GM06990 (cell line): ENCODE measurements around the gene TAPT1.

Experiments used
- DNase-seq: peaks from one replicate; pipeline ENCODE4 v3.0.0-alpha.2; 2011; ENCODE audit not compliant: insufficient read length; ENCODE audit errors: extremely low read depth
- H3K27me3 ChIP-seq: replicated peaks from 2 replicates; pipeline ENCODE4 v1.6.0; 2011; ENCODE audit warnings: low read length; ENCODE audit not compliant: control insufficient read depth, insufficient read depth
- H3K36me3 ChIP-seq: 2 replicates; pipeline ENCODE4 v1.5.1; 2011; ENCODE audit warnings: low read length; ENCODE audit not compliant: control insufficient read depth, insufficient read depth
- H3K4me3 ChIP-seq: replicated peaks from 2 replicates; pipeline ENCODE4 v1.5.1; 2011; ENCODE audit warnings: low read depth, mild to moderate bottlenecking, control low read depth, low read length
- CTCF ChIP-seq: IDR thresholded peaks from 2 replicates; pipeline ENCODE4 v1.5.1; 2011; ENCODE audit warnings: low read length, control low read depth, mild to moderate bottlenecking, inconsistent platforms; ENCODE audit not compliant: insufficient read depth, poor library complexity, severe bottlenecking

Gene TAPT1

GRCh38 chr4:16261313-16261878, 35.1 kb upstream of the TAPT1 start:
- no peak for DNase-seq
- Histone ChIP-seq H3K36me3 (no peaks in the 10 kb centered on the region), H3K27me3 (no peaks in the 10 kb centered on the region), H3K4me3 (no peak overlapping the region)
- no peak for TF ChIP-seq CTCF

GRCh38 chr4:16259889-16260246, 33.6 kb upstream of the TAPT1 start:
- TF ChIP-seq CTCF: no peak
- DNase-seq: no peak
- H3K4me3 ChIP-seq: no peak overlapping the region
- no peaks in the 10 kb centered on the region for H3K36me3 ChIP-seq
- H3K27me3 ChIP-seq: no peaks in the 10 kb centered on the region

GRCh38 chr4:16259241-16259888, 33.1 kb upstream of the TAPT1 start:
- DNase-seq: no peak
- Histone ChIP-seq H3K4me3 (no peak overlapping the region), H3K27me3 (no peaks in the 10 kb centered on the region), H3K36me3 (no peaks in the 10 kb centered on the region)
- TF ChIP-seq CTCF: no peak

GRCh38 chr4:16257611-16258010, 31.3 kb upstream of the TAPT1 start:
- no peak for TF ChIP-seq CTCF
- H3K4me3 ChIP-seq: no peak overlapping the region
- DNase-seq: no peak
- H3K36me3 ChIP-seq: no peaks in the 10 kb centered on the region
- H3K27me3 ChIP-seq: no peaks in the 10 kb centered on the region

GRCh38 chr4:16256343-16256742, 30.1 kb upstream of the TAPT1 start:
- no peak for TF ChIP-seq CTCF
- no peak for DNase-seq

GRCh38 chr4:16255730-16256129, 29.5 kb upstream of the TAPT1 start:
- no peaks in the 10 kb centered on the region for H3K27me3 ChIP-seq
- no peak for TF ChIP-seq CTCF
- H3K4me3 ChIP-seq: no peak overlapping the region
- no peak for DNase-seq
- H3K36me3 ChIP-seq: no peaks in the 10 kb centered on the region

More at GRCh38 chr4:16256343-16256742, 30.1 kb upstream of the TAPT1 start:
- Histone ChIP-seq H3K27me3 (no peaks in the 10 kb centered on the region), H3K36me3 (no peaks in the 10 kb centered on the region), H3K4me3 (no peak overlapping the region)
